Lung microvascular endothelial cell (primary cell): ENCODE data around the gene CCDC197. TPM values are rescaled to one million over a fixed set of nuclear protein-coding genes. Genes with fewer than 3 reads are reported as not detected.

Experiments
- DNase-seq, 2 donors: peaks; one replicate each; pipeline versions ENCODE4 v3.0.0 to v3.0.0-alpha.2; 2010; ENCODE audit warnings: low read depth in 2 of 2
- total RNA-seq: library from RNA; depleted of rRNA; stranded (reverse); fragments of >200 nt; gene quantifications from 2 replicates; pipeline ENCODE4 v1.2.1, GENCODE V29; 2014

The CCDC197 gene
- total RNA-seq, 1 donor from 2014 or later, result not detected

- no peak for DNase-seq
Observed at GRCh38 chr14:93977171-93977570, 19.9 kb upstream of the CCDC197 start.

GRCh38 chr14:93977790-93978581, 19.1 kb upstream of the CCDC197 start:
- DNase-seq, result no peak

- DNase-seq, result no peak
Observed at GRCh38 chr14:93978735-93979134, 18.4 kb upstream of the CCDC197 start.

GRCh38 chr14:93980456-93981201, 16.5 kb upstream of the CCDC197 start:
- no peak for DNase-seq

- DNase-seq, result no peak
Observed at GRCh38 chr14:93981316-93982229, 15.5 kb upstream of the CCDC197 start.

GRCh38 chr14:93982230-93983007, 14.7 kb upstream of the CCDC197 start:
- no peak for DNase-seq

- no peak for DNase-seq
Observed at GRCh38 chr14:93984070-93984469, 13.0 kb upstream of the CCDC197 start.

GRCh38 chr14:93984987-93985410, 12.1 kb upstream of the CCDC197 start:
- DNase-seq, result peak; percentile 42 to 51

GRCh38 chr14:93986955-93987354, 10.1 kb upstream of the CCDC197 start:
- no peak for DNase-seq

- DNase-seq, result no peak
Observed at GRCh38 chr14:93987376-93987775, 9.7 kb upstream of the CCDC197 start.

GRCh38 chr14:93987815-93988476, 9.2 kb upstream of the CCDC197 start:
- DNase-seq, result no peak

- no peak for DNase-seq
Observed at GRCh38 chr14:93989939-93990338, 7.2 kb upstream of the CCDC197 start.

- DNase-seq, result no peak
Observed at GRCh38 chr14:93991212-93991611, 5.9 kb upstream of the CCDC197 start.

GRCh38 chr14:93991649-93992048, 5.5 kb upstream of the CCDC197 start:
- no peak for DNase-seq

GRCh38 chr14:93993382-93993781, 3.7 kb upstream of the CCDC197 start:
- no peak for DNase-seq

- peak in 1 of 2 donors; percentile 32 for DNase-seq
Observed at GRCh38 chr14:93994919-93995682, 2.0 kb upstream of the CCDC197 start.

GRCh38 chr14:93996130-93996695, 888 bp upstream of the CCDC197 start:
- no peak for DNase-seq

GRCh38 chr14:93997916-93998870, 1.1 kb downstream of the CCDC197 start:
- no peak for DNase-seq
